ENCODE results near the gene HAUS8. TPM values are rescaled to one million over a fixed set of nuclear protein-coding genes. Genes with fewer than 3 reads are reported as not detected.
"Not testable (repeated sequence)": the region's sequence is repeated elsewhere in the genome, so short reads cannot be mapped to it uniquely, and the experiment has no call there.

Gene HAUS8
- total RNA-seq, 2 donors from 2014 or later = 10.7 to 14.1 TPM

- DNase-seq (no peak), ATAC-seq (no peak)
- intact Hi-C loops (cut with DNase I, micrococcal nuclease) = no loop called here
Observed at GRCh38 chr19:17021793-17022590, 53.3 kb downstream of the HAUS8 start.

GRCh38 chr19:17021328-17021727, 53.9 kb downstream of the HAUS8 start:
- ATAC-seq (no peak), DNase-seq (no peak)
- intact Hi-C loops (cut with DNase I, micrococcal nuclease) = no loop called here

DNA sequence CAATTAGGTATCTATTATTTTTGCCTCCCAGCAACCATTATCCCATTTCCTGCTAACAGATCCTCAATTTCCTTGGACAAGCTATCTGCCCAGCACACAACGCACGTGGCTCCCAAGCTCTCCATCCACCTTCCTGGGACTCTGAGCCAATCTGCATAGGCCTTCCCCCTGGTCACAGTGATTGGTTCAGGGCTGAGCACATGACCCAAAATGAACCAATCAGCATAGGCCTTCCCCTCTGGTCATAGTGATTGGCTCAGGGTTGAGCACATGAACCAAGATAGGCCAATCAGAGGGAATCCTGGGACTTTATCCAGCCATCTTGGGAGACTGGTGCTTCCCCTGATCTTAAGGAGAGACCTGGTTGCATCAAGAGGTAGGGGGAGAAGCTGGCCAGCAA, 54.4 kb downstream of the HAUS8 start:
- no peak for DNase-seq
- ATAC-seq = no peak
- intact Hi-C loops (cut with DNase I, micrococcal nuclease) = no loop called here

DNA sequence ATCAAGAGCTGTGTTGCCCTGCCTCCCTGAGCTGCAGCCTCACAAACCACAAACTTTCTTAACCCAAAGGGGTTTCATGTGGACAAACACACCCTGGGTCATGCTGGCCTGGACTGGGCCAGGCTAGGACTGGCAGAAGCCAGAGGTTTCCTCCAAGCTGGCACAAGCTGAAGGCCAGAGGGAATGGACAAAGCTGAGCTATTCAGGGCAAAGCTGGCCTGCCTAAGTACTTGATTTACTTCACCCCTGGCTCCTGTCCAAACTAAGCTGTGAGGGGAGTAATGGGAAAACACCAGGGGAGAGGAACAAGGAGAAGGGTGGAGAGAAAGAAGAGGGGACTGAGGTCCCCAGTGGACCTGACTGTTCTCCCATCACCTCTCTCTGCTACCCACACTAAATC, 54.9 kb downstream of the HAUS8 start:
- ATAC-seq (no peak), DNase-seq (no peak)
- intact Hi-C loops (cut with DNase I, micrococcal nuclease) = no loop called here

GRCh38 chr19:17014212-17014861, 60.9 kb downstream of the HAUS8 start:
- DNase-seq; intact Hi-C loops (cut with DNase I, micrococcal nuclease): not testable (repeated sequence)
- ATAC-seq = peak; percentile 65

GRCh38 chr19:17011485-17011884, 63.8 kb downstream of the HAUS8 start:
- ATAC-seq (no peak), DNase-seq (no peak)
- intact Hi-C loops (cut with DNase I, micrococcal nuclease) = no loop called here

GRCh38 chr19:17006579-17006978, 68.7 kb downstream of the HAUS8 start:
- intact Hi-C loops (cut with DNase I, micrococcal nuclease) = no loop called here
- ATAC-seq (no peak), DNase-seq (no peak)

DNA sequence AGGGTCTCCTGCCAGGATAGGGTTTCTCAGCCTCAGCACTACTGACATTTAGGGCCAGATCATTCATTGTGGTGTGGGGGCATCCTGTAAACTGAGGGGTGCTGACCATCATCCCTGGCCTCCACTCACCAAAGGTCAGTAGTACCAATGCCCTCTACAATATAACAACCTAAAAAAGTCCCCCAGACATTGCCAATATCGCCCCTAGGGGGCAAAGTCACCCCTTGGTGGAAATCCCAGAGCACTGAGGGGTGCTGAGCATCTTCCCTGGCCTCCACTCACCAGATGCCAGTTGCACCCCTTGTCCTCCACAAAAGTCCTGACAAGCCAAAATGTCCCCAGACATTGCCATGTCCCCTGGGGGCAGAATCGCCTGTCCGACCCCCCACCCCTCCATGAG, 70.3 kb downstream of the HAUS8 start:
- ATAC-seq (no peak), DNase-seq (no peak)
- intact Hi-C loops (cut with DNase I, micrococcal nuclease) = no loop called here

- intact Hi-C loops (cut with DNase I, micrococcal nuclease) = no loop called here
- no peak for DNase-seq
- no peak for ATAC-seq
Observed at GRCh38 chr19:17004386-17004785, 70.9 kb downstream of the HAUS8 start.

- DNase-seq (no peak), ATAC-seq (no peak)
- intact Hi-C loops (cut with DNase I, micrococcal nuclease) = no loop called here
Observed at GRCh38 chr19:17002455-17002854, 72.8 kb downstream of the HAUS8 start.

GRCh38 chr19:17001603-17002183, 73.6 kb downstream of the HAUS8 start:
- ATAC-seq = no peak
- peak in 1 of 2 donors; percentile 32 for DNase-seq
- intact Hi-C loops (cut with DNase I, micrococcal nuclease) = no loop called here

Other genes with a start within 250 kb of the HAUS8 start
- 10 to 100 TPM; 34.1 to 35.7 TPM for gene SIN3B, start 246.1 kb downstream of the HAUS8 start, total RNA-seq
- gene F2RL3, start 186.5 kb downstream of the HAUS8 start, total RNA-seq = 1 to 10 TPM; 1.1 to 2.6 TPM
- 1 to 10 TPM; 2.3 to 3.4 TPM for gene CPAMD8, start 48.6 kb downstream of the HAUS8 start, total RNA-seq
- gene MYO9B, start 325 bp upstream of the HAUS8 start, total RNA-seq = 10 to 100 TPM; 69.9 to 82.2 TPM
- gene USE1, start 139.9 kb upstream of the HAUS8 start, total RNA-seq = 10 to 100 TPM; 22.0 to 25.6 TPM
- gene OCEL1, start 150.8 kb upstream of the HAUS8 start, total RNA-seq = 10 to 100 TPM; 44.7 to 64.5 TPM
- gene NR2F6, start 170.5 kb upstream of the HAUS8 start, total RNA-seq = 100 to 1,000 TPM; 151 to 181 TPM
- gene USHBP1, start 189.3 kb upstream of the HAUS8 start, total RNA-seq = 1 to 10 TPM in 1 of 2 donors, under 1 TPM in 1; 0.67 to 2.3 TPM
- 10 to 100 TPM; 63.5 to 70.3 TPM for gene BABAM1, start 192.0 kb upstream of the HAUS8 start, total RNA-seq
- under 1 TPM; 0.22 to 0.67 TPM for gene ANKLE1, start 206.4 kb upstream of the HAUS8 start, total RNA-seq
- gene ABHD8, start 228.0 kb upstream of the HAUS8 start, total RNA-seq = 1 to 10 TPM; 5.6 to 6.0 TPM
- 100 to 1,000 TPM; 142 to 165 TPM for gene MRPL34, start 230.4 kb upstream of the HAUS8 start, total RNA-seq
- 10 to 100 TPM; 47.7 to 49.2 TPM for gene DDA1, start 234.1 kb upstream of the HAUS8 start, total RNA-seq

Data from left colon (tissue), 2 donors.